Nephron progenitor cell (in vitro differentiated cells): ENCODE data around the gene MYO1D.
A peak's percentile ranks its signal among the peaks of the same experiment; 100 is the strongest.

Experiments
- DNase-seq: peaks from one replicate; pipeline ENCODE4 v3.0.0; 2021
- H3K27ac Mint-ChIP-seq: 2 replicates; pipeline ENCODE4 v1.8.0; 2021; ENCODE audit warnings: mild to moderate bottlenecking, moderate library complexity, mixed read lengths
- H3K27me3 Mint-ChIP-seq: 2 replicates; pipeline ENCODE4 v1.8.0; 2021; ENCODE audit warnings: mild to moderate bottlenecking, low read depth, mixed read lengths; ENCODE audit not compliant: poor library complexity
- H3K36me3 Mint-ChIP-seq: 2 replicates; pipeline ENCODE4 v1.8.0; 2021; ENCODE audit warnings: low read depth, mixed read lengths
- H3K4me1 Mint-ChIP-seq: 2 replicates; pipeline ENCODE4 v1.8.0; 2021; ENCODE audit warnings: mixed read lengths
- H3K4me3 Mint-ChIP-seq: 2 replicates; pipeline ENCODE4 v1.8.0; 2021; ENCODE audit warnings: mild to moderate bottlenecking, moderate library complexity, mixed read lengths
- H3K9me3 Mint-ChIP-seq: 2 replicates; pipeline ENCODE4 v1.8.0; 2021; ENCODE audit warnings: mild to moderate bottlenecking, moderate library complexity, mixed read lengths
- TF ChIP-seq, protein P1 (sequence below): fragments of 200-600 bp; sonication (generic); IDR thresholded peaks from 2 replicates; pipeline ENCODE4 v1.5.0; 2021; ENCODE audit warnings: antibody characterized with exemption

The MYO1D gene

GRCh38 chr17:32833526-32833925 lies 43.4 kb downstream of the MYO1D start:
- peaks cover 2% of the 10 kb centered on the region for H3K27me3 Mint-ChIP-seq
- H3K4me1 Mint-ChIP-seq, result peaks cover 9% of the 10 kb centered on the region
- H3K4me3 Mint-ChIP-seq, result no peak overlapping the region

DNA sequence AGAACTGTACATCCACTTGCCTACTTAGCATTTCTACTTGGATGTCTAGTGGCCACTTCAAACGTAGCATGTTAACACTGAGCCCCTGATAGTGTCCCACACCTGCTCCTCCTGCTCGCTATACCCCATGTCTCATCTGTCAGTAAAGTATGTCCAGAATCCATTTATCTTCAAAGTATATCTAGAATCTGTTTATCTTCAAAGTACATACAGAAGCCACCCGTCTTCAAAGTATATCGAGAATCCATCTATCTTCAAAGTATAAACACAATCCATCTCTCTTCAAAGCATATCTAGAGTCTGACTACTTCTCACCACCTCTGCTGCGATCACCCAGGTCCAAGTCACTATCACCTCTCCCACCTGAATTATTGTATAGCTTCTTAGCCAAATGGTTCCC lies 43.8 kb downstream of the MYO1D start:
- H3K4me3 Mint-ChIP-seq, result no peak overlapping the region
- H3K27me3 Mint-ChIP-seq, result peaks cover 2% of the 10 kb centered on the region
- TF ChIP-seq, protein P1, sequence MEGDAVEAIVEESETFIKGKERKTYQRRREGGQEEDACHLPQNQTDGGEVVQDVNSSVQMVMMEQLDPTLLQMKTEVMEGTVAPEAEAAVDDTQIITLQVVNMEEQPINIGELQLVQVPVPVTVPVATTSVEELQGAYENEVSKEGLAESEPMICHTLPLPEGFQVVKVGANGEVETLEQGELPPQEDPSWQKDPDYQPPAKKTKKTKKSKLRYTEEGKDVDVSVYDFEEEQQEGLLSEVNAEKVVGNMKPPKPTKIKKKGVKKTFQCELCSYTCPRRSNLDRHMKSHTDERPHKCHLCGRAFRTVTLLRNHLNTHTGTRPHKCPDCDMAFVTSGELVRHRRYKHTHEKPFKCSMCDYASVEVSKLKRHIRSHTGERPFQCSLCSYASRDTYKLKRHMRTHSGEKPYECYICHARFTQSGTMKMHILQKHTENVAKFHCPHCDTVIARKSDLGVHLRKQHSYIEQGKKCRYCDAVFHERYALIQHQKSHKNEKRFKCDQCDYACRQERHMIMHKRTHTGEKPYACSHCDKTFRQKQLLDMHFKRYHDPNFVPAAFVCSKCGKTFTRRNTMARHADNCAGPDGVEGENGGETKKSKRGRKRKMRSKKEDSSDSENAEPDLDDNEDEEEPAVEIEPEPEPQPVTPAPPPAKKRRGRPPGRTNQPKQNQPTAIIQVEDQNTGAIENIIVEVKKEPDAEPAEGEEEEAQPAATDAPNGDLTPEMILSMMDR, result no peak
- no peak overlapping the region for H3K27ac Mint-ChIP-seq
- H3K36me3 Mint-ChIP-seq, result no peaks in the 10 kb centered on the region
- no peaks in the 10 kb centered on the region for H3K9me3 Mint-ChIP-seq
- no peak for DNase-seq
- peaks cover 5% of the 10 kb centered on the region for H3K4me1 Mint-ChIP-seq

More at GRCh38 chr17:32833526-32833925, 43.4 kb downstream of the MYO1D start:
- Mint-ChIP-seq H3K27ac (peak overlapping the region; percentile 4), H3K9me3 (no peaks in the 10 kb centered on the region), H3K36me3 (no peaks in the 10 kb centered on the region)
- no peak for DNase-seq
- TF ChIP-seq, protein P1, result no peak

DNA sequence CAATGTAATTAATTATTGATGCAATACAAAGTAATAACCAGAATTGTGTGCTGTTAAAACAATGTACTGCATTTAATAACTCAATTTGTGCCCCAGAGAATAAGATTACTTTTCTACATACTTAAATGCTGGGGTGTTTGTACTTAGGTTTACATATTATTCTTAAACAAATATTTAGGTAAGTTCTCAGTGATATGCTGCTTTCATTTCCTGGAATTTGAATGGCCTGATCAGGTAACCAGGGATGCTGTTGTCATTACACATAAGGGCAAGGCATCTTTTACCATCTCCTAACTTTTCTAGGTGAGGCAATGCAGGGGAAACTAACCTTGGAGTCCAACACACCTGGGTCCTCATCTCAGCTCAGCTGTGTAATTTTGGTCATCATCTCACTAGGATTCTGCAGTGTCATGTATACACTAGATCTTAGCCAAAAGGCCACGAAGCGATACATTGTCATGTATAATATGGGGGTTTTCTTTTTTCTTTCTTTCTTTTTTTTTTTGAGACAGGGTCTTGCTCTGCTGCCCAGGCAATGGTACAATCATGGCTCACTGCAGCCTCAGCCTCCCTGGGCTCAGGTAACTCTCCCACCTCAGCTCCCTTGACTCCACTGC lies 45.2 kb downstream of the MYO1D start:
- no peaks in the 10 kb centered on the region for H3K9me3 Mint-ChIP-seq
- no peak for DNase-seq
- H3K4me1 Mint-ChIP-seq, result peaks cover 5% of the 10 kb centered on the region
- H3K4me3 Mint-ChIP-seq, result no peak overlapping the region
- TF ChIP-seq, protein P1, result no peak
- H3K27me3 Mint-ChIP-seq, result peaks cover 2% of the 10 kb centered on the region
- no peaks in the 10 kb centered on the region for H3K36me3 Mint-ChIP-seq
- H3K27ac Mint-ChIP-seq, result no peak overlapping the region

DNA sequence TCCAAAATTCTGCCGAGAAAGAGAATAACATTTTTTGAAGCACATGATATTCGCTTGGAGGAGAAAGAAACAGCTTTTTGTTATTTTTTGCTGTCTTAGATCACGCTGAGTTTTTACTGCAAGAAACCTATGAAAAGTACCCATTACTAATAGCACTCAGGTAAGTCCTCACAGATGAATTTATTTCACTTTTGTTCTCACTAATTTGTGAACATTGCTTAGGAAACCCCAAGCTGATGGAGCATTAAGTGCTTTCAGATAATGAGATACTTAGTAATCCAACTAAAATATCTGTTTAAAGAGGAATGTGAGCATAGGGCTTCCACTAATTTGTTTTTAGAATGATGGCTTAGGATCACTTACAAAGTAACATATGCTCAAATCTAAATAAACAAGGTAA lies 45.7 kb downstream of the MYO1D start:
- H3K9me3 Mint-ChIP-seq, result no peaks in the 10 kb centered on the region
- H3K4me1 Mint-ChIP-seq, result peaks cover 5% of the 10 kb centered on the region
- no peaks in the 10 kb centered on the region for H3K36me3 Mint-ChIP-seq
- H3K4me3 Mint-ChIP-seq, result no peak overlapping the region
- H3K27ac Mint-ChIP-seq, result no peak overlapping the region
- H3K27me3 Mint-ChIP-seq, result peaks cover 2% of the 10 kb centered on the region
- DNase-seq, result no peak
- TF ChIP-seq, protein P1, result no peak

DNA sequence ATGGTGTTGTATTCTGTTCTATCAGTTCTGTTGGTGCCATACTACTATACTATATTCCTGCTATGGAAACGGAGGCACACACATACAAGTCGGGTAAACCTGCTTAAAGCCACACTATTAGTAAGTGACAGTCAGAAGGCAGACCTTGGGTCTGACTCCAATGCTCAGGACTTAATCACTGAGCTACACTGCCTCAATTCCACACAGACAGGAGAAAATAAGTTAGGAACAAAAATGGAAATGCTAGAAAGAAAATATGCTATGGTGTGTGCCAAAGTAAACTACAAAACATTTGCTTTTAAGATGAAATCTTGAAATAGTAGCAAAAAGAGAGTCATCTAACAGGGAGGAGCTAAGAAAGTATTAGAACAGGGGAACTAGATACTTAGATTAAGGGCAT lies 48.1 kb downstream of the MYO1D start:
- no peak overlapping the region for H3K27ac Mint-ChIP-seq
- H3K4me3 Mint-ChIP-seq, result no peak overlapping the region
- peaks cover 6% of the 10 kb centered on the region for H3K4me1 Mint-ChIP-seq
- no peaks in the 10 kb centered on the region for H3K36me3 Mint-ChIP-seq
- DNase-seq, result no peak
- TF ChIP-seq, protein P1, result no peak
- H3K9me3 Mint-ChIP-seq, result no peaks in the 10 kb centered on the region
- peaks cover 2% of the 10 kb centered on the region for H3K27me3 Mint-ChIP-seq

- TF ChIP-seq, protein P1, result no peak
- H3K4me3 Mint-ChIP-seq, result no peak overlapping the region
- no peaks in the 10 kb centered on the region for H3K36me3 Mint-ChIP-seq
- peaks cover 2% of the 10 kb centered on the region for H3K27me3 Mint-ChIP-seq
- H3K9me3 Mint-ChIP-seq, result no peaks in the 10 kb centered on the region
- no peak for DNase-seq
- H3K27ac Mint-ChIP-seq, result no peak overlapping the region
- peaks cover 6% of the 10 kb centered on the region for H3K4me1 Mint-ChIP-seq
Observed at GRCh38 chr17:32827227-32827626, 49.7 kb downstream of the MYO1D start.
